HG02970 (cell line): ENCODE results near the gene RAB34.

Source experiments
- ATAC-seq: cut with Tn5 transposase; IDR thresholded peaks from one replicate; pipeline ENCODE4 v1.9.1; 2021; ENCODE audit warnings: mild to moderate bottlenecking, moderate library complexity, moderate number of reproducible peaks; ENCODE audit not compliant: unreplicated experiment, low FRiP score

Gene RAB34, protein sequence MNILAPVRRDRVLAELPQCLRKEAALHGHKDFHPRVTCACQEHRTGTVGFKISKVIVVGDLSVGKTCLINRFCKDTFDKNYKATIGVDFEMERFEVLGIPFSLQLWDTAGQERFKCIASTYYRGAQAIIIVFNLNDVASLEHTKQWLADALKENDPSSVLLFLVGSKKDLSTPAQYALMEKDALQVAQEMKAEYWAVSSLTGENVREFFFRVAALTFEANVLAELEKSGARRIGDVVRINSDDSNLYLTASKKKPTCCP

DNA sequence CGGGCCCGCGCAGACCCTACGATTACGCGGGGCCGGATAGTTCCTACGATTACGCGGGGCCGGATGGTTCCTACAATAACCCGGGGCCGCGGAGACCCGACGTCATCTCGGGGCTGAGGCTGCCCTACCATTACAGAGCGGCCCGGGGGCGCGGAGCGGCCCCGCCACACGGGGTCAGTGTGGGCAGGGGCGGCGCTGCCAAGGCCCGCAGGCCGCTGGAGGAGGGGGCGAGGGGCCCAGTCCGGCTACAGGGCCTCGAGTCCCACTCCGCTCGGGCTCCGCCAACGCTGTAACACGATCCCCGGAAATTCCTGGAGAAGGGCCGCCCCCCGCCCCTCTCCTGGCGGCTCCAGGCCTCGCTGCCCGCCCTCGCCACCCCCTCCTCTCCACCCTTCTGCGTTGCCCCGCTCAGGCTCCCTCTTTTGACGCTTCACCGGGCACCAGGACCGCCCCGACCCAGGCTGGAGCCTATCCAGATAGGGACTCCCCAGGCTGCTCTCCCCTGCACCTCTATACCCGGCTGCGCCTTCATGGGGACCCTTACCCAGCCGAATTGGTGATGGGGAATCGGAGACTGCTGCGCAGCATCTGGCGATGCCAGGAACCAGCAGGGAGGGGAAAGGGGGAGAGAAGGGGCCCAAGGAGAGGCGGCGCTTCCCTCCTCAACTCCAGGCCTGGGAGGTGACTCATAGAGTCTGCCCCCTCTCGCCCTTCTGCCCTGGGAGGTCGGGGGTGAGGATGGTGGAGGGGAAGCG lies at the start of gene RAB34:
RAB34 (minus strand) TSS at position 291 of the 755 bp plus-strand sequence. CDS start 602 bp downstream, outside the sequence.
- ATAC-seq, result no peak

DNA sequence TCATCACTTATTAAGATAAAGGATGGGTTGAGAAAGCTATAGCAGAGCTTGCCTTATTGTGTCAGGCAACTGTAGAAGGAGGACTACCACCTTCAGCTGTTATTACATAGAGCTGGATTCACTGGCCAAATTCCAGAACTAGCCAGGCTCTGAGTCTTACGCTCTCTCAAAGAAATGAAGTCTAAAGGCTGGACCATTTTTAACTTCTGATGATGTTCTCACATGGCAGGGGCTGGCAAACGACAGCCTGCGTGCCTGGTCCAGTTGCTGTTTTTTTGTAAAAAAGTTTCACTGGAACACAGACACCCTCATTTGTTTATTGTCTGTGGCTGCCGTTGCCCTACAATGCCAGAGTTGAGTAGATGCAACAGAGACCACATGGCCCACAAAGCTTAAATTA lies 47.4 kb upstream of the RAB34 start:
- no peak for ATAC-seq

DNA sequence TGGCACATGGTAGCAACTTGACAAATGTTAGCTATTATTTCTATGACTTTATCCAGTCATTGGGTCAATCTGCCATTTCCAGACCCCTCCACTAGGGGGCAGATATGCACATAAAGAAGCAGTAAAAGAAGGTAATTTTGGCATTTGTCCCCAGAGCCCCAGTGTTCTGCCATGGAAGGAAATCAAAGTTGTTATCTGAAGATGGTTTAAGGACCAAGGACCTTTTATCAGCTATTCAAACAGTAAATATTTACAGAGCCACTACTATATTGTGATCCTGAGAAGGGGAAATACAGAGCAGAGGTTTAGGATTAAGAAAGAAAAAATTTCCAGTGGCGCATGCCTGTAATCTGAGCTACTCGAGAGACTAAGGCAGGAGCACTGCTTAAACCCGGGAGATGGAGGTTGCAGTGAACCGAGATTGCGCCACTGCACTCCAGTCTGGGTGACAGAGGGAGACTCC lies 46.2 kb upstream of the RAB34 start:
- no peak for ATAC-seq

DNA sequence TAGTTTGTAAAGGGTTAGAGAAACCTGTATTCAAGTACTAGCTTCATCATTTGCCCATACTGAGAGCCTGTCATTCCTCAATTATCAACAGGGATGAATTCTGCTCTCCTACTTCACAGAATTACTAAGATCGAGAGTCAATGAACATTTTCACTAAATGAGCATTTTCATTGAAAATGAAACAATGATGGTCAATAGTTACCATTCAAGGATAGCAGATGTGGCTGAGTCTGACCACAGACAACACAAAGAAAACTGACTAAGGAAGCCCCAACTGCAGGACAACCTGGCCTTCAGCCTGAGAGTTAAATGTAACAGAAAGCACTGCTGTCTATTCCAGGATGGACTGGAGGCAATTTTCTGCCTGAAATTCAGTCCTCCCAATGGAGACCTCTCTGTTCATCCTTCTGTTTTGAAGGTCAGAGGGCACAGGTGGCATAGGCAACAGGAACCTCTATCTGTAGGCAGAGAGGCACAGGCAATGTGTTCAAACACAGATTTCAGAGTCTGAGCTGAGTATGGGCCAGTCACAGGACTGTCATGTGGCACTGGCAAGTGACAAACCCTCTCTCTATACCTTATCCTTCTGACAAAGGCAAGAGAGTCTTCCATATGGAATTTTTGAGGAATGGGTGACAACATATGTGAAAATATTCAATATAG lies 45.6 kb upstream of the RAB34 start:
- ATAC-seq, result no peak

DNA sequence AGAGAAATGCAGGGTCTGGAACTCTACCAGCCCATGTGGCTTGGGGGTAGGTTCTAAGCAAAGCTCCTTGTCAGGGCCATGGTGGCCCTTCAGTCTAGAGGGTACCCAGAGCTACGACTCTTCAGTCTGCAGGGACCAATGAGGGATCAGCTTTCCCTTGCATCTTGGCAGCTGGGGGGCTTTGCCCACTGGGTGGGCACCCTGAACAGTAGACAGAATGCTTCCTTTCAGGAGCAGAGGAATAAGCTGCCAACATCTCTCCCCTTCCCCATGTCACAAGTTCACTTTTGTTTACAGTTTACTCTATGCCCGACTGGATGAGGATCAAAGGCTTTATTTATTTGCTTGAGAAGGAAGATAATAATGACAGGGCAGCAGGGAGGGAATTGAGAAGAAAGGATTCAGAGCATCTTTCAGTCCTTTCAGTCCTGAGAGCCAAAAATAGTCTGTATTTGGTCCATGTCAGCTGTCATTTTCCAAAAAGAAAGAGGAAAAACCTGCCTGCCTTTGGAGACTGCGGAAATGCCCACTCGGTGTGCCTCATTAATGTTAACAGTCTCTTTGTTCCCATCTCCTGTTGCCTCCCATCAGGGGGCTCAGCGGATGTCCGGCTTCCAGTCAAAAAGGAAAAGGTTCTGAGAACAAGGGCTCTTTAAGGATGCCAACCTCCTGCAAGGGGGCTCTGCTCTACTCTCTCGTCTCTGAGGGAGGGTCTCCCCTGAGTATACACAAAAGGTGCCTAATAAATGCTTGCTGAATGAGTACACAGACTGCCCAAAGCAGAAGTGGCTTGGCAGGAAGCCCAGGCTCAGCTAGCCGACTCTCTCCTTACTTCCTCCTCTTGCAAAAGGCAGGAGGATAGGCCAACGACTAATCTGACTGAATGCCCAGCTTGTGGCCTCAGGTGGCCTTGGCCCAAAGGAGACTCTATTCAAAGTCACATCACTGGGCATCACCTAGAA lies 43.2 kb upstream of the RAB34 start:
- no peak for ATAC-seq

DNA sequence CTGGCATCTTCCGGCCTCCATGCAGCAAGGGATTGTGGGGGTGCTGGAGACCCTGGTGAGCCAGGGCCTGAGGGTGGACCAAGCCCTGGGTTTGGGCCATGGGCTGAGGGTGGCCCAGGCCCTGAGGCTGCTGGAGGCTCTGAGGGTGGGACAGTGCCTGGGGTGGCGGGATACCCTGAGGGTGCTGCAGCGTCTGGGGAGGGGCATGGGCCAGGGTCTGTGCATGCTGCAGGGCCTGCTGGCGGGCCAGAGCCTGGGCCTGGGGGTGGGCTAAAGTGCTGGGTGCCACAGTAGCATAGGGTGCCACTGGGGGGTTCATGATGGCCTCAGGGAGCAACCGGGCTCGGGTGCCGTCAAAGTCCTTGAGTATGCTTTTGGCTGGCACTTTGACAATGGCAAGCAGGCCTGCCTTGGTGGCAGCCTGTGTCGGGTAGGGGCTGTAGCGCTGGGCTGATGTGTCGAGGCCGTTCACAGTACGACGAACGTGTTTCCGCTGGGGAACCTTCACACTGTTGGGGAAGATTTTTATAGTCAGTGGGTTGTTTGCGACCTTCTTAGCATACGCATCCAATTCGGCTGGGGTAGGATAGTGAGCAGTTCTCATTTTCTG lies 41.7 kb upstream of the RAB34 start:
- ATAC-seq, result no peak

DNA sequence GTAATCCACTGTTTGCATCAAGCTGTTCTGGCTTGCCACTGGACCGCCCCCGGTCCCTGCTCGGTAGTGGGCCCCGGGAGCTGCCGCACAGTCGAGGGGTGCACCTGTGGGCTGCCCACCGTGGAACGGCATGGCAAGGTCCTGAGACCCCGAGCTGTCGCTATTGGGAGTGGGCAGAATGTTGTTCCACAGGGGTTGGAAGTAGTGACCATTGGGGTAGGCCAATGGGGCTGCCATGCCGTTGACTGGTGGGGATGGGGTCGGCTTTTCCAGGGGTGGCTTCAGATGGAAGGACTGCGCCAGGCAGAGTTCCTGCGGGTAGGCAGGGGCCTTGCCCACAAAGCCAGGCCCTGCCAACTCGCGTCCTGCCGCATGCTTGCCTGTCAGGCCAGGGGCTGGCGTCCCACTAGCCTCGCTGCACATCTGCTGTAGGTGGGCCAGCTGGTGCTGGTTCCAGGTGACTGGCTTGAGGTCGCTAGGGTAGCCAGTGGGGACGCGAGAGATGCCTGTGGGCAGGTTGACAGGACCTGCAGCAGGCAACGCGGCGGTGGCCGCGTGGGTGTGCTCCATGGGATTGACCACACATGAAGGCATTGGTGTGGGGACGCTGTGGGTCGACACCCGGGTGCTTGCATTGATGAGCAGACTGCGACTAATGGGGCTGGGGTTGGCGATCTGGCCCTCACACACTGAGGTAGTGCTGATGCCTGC lies 40.9 kb upstream of the RAB34 start:
- ATAC-seq, result no peak

DNA sequence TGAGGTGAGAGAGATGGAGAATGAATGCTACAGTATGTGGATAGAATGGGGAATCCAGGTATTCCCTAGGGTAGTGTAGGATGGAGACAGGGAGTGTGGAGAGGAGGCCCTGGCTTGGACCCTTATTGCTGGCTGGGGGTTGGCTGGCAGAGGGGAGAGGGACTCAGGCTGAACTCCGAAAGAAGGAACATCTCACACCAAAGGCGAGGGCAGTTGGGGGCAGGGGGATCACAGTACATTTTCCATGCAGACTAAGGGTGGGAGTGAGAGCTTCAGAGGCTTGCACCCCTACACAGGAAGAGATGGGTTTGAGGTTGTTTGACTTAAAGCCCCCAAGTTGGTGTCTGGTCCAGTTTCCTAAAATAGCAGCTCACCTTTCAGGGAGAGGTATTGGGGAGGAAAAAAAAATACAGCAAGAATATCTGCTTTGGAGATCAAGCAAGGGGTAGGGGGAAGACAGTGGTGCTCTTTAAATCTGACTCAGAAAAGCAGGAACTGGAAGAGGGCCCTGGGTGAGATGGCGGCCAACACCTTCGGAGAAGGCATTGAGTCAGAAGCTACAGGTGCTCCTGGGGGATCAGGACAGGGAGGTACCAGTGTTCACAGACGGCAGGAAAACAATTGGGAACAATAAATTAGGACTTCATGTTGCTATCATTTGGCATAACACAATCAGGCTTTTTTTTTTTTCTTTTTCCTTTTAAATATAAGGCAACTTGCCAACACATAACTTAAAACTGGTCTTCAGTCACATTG lies 38.6 kb upstream of the RAB34 start:
- ATAC-seq, result no peak

DNA sequence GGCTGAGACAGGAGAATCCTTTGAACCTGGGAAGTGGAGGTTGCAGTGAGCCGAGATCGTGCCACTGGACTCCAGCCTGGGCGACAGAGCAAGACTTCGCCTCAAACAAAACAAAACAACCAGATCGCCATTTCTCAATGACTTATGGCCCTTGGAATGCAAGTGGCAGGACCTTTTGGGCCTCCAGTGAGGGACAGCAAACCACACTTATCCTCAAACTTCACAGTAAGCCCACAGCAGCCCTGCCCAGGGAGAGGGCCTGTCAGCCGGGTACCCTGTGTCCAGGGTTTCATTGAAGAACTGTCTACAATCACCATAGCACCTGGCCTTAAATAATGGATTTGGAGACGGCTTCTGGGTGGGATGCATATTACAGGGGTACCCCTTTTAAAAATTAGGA lies 37.8 kb upstream of the RAB34 start:
- no peak for ATAC-seq

DNA sequence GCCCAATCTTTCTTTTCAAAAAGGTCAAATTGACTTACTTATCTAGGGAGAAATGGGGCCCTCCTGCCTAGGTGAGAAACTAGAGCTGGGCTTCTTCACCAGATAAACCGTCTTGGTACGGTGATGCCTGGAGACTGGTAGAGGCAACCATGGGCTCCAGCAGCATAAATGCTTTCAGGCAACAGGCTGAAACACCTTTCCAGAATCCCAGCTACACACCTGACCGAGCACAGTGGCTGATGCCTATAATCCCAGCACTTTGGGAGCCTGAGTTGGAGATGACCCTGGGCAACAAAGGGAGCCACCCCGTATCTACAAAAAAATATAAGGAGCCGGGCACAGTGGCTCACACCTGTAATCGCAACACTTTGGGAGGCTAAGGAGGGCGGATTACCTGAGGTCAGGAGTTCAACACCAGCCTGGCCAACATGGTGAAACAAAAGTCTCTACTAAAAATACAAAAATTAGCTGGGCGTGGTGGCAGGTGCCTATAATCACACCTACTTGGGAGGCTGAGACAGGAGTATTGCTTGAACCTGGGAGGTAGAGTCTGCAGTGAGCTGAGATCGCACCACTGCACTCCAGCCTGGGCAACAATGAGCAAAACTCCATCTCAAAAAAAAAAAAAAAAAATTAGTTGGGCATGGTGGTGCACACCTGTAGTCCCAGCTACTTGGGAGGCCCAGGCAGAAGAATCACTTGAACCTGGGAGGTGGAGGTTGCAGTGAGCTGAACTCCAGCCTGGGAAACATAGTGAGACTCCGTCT lies 34.1 kb upstream of the RAB34 start:
- no peak for ATAC-seq

DNA sequence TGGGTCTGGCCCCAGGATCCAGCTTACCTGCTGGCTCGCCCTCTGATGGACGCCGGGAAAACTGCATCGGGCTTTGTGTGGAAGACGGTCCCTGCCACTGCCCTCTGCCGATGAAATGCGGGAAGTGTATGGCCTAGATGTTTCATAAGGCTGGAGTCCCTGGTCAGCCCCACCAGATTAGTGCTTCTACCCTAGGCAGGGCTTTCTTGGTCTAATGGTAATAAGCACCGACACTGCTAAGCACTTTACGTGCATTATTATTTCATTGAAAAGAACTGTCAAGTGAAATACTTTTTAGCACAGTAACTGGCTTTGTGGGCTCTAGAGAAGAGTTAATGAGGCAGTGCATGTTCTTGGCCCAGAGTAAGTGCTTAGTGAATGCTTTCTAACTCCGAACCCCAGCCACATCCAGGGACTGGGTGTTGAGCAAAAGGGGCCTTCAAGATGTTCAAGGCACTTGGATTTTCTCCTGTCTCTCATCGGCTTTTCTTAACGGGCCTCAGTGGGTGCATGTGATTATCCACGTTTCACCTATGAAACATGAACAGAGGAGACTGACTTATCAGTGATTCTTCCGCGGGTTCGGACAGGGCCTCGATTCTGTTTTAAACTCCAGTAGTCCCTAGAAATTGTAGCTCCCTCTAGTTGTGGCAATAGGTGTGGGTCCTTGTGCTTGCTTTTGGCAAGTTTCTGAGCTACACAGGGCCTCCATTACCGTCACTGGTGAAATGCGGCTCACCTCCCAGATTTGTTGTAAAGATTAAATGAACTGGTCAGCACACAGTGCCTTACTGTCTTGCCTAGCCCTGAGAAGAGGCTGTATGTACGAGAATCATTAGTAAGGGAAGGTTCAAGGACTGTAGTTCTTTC lies 32.7 kb upstream of the RAB34 start:
- no peak for ATAC-seq

DNA sequence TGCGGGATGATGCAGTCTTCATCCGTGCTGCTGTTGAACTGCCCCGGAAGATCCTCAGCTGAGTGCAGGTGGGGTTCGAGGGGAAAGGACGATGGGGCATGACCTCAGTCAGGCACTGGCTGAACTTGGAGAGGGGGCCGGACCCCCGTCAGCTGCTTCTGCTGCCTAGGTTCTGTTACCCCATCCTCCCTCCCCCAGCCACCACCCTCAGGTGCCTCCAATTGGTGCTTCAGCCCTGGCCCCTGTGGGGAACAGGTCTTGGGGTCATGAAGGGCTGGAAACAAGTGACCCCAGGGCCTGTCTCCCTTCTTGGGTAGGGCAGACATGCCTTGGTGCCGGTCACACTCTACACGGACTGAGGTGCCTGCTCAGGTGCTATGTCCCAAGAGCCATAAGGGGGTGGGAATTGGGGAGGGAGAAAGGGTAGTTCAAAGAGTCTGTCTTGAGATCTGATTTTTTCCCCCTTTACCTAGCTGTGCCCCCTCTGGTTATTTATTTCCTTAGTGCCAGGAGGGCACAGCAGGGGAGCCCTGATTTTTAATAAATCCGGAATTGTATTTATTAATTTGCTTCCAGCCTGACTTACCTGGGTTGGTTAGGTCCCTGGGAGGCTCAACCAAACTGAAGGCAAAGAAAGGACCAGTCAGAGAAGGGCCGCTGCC lies 32.0 kb upstream of the RAB34 start:
- no peak for ATAC-seq

DNA sequence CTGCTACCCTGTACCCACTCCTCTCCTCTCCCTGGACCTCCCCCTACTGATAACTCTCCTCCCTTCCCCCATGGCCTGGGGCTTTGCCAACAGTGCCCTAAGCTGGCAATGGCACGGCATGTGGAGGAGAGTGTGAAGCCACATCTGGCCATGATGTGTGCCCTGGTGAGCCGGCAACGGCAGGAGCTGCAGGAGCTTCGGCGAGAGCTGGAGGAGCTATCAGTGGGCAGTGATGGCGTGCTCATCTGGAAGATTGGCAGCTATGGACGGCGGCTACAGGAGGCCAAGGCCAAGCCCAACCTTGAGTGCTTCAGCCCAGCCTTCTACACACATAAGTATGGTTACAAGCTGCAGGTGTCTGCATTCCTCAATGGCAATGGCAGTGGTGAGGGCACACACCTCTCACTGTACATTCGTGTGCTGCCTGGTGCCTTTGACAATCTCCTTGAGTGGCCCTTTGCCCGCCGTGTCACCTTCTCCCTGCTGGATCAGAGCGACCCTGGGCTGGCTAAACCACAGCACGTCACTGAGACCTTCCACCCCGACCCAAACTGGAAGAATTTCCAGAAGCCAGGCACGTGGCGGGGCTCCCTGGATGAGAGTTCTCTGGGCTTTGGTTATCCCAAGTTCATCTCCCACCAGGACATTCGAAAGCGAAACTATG lies 31.3 kb upstream of the RAB34 start:
- ATAC-seq, result no peak

DNA sequence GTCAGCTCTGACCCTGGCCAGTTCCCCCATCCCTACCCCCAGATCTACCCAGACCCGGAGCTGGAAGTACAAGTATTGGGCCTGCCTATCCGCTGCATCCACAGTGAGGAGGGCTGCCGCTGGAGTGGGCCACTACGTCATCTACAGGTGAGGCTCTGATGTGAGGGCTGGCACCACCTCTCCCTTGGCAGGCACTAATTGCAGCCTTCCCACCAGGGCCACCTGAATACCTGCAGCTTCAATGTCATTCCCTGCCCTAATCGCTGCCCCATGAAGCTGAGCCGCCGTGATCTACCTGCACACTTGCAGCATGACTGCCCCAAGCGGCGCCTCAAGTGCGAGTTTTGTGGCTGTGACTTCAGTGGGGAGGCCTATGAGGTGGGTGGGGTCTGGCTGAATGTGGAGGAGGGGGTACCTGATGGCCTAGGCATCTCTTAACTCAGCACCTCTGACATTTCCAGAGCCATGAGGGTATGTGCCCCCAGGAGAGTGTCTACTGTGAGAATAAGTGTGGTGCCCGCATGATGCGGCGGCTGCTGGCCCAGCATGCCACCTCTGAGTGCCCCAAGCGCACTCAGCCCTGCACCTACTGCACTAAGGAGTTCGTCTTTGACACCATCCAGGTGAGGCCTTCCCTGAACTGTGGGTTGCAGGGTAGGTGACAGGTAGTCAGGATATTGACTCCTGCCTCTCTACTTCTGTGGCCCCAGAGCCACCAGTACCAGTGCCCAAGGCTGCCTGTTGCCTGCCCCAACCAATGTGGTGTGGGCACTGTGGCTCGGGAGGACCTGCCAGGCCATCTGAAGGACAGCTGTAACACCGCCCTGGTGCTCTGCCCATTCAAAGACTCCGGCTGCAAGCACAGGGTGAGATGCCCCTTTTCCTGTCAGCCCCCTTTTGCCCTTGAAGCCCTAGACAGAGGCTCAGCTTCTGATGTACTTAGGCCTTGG lies 30.4 kb upstream of the RAB34 start:
- no peak for ATAC-seq
